ENCODE measurements around the gene CELF4.

DNA sequence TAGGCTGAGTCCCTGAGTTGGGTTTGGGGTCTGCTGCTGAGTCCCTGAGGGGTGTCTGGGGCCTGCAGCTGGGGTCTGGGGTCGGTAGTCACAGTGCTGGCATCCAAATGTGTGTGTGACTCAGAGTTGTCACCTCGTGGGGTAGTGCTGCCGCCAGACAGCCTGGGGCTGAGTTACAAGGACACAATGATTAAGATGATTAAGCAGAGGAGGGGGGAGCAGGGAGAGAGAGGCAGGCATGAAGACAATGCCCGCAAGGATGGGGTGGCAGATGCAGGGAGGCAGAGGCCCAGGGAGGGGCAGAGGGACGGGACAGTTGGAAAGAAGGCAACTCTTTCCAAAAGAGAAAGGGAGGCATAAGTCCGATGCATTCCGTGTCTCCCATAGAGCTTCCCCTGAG lies 120.2 kb downstream of the CELF4 start:
- TF ChIP-seq, protein P1, sequence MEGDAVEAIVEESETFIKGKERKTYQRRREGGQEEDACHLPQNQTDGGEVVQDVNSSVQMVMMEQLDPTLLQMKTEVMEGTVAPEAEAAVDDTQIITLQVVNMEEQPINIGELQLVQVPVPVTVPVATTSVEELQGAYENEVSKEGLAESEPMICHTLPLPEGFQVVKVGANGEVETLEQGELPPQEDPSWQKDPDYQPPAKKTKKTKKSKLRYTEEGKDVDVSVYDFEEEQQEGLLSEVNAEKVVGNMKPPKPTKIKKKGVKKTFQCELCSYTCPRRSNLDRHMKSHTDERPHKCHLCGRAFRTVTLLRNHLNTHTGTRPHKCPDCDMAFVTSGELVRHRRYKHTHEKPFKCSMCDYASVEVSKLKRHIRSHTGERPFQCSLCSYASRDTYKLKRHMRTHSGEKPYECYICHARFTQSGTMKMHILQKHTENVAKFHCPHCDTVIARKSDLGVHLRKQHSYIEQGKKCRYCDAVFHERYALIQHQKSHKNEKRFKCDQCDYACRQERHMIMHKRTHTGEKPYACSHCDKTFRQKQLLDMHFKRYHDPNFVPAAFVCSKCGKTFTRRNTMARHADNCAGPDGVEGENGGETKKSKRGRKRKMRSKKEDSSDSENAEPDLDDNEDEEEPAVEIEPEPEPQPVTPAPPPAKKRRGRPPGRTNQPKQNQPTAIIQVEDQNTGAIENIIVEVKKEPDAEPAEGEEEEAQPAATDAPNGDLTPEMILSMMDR (IDR thresholded peaks at IDR 0.05): no peak
- no peak for TF ChIP-seq POLR2AphosphoS5 (IDR thresholded peaks at IDR 0.05; ENCODE audit: low read depth, low read length)
- TF ChIP-seq, protein P2, sequence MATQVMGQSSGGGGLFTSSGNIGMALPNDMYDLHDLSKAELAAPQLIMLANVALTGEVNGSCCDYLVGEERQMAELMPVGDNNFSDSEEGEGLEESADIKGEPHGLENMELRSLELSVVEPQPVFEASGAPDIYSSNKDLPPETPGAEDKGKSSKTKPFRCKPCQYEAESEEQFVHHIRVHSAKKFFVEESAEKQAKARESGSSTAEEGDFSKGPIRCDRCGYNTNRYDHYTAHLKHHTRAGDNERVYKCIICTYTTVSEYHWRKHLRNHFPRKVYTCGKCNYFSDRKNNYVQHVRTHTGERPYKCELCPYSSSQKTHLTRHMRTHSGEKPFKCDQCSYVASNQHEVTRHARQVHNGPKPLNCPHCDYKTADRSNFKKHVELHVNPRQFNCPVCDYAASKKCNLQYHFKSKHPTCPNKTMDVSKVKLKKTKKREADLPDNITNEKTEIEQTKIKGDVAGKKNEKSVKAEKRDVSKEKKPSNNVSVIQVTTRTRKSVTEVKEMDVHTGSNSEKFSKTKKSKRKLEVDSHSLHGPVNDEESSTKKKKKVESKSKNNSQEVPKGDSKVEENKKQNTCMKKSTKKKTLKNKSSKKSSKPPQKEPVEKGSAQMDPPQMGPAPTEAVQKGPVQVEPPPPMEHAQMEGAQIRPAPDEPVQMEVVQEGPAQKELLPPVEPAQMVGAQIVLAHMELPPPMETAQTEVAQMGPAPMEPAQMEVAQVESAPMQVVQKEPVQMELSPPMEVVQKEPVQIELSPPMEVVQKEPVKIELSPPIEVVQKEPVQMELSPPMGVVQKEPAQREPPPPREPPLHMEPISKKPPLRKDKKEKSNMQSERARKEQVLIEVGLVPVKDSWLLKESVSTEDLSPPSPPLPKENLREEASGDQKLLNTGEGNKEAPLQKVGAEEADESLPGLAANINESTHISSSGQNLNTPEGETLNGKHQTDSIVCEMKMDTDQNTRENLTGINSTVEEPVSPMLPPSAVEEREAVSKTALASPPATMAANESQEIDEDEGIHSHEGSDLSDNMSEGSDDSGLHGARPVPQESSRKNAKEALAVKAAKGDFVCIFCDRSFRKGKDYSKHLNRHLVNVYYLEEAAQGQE (IDR thresholded peaks at IDR 0.05; ENCODE audit: insufficient read depth in 1 of 2, low read depth in 2 of 2, low read length in 1 of 2): no peak
- no peak for TF ChIP-seq TCF7L2 (IDR thresholded peaks at IDR 0.05; ENCODE audit: low read depth, low read length)
